Upper lobe of left lung (tissue), 4 donors: ENCODE data around the gene KLF2.

Source experiments
- CTCF ChIP-seq, 6 experiments: fragments of 450-650 bp in 4 of 6; fragments of 200-600 bp in 2 of 6; sonication (generic) in 2 of 6; IDR thresholded peaks; one replicate each; pipeline ENCODE4 v1.5.1; 2016 to 2019; ENCODE audit warnings: antibody characterized with exemption in 6 of 6
- EP300 ChIP-seq, 4 donors: sonication (generic); formaldehyde crosslinking; IDR thresholded peaks; one replicate each; pipeline ENCODE4 v1.5.1; 2017; ENCODE audit warnings: antibody characterized with exemption in 4 of 4, control low read depth in 2 of 4
- POLR2A ChIP-seq, 4 donors: fragments of 450-650 bp; IDR thresholded peaks; one replicate each; pipeline ENCODE4 v1.5.1; 2016 to 2017; ENCODE audit warnings: antibody characterized with exemption in 4 of 4, mild to moderate bottlenecking in 2 of 4
- POLR2AphosphoS5 ChIP-seq, 2 donors: sonication (generic); formaldehyde crosslinking; IDR thresholded peaks; one replicate each; pipeline ENCODE4 v1.5.1; 2017; ENCODE audit warnings: antibody characterized with exemption in 2 of 2

- no peak for TF ChIP-seq CTCF (IDR thresholded peaks at IDR 0.05)
- no peak for TF ChIP-seq EP300 (IDR thresholded peaks at IDR 0.05)
- no peak for TF ChIP-seq POLR2A (IDR thresholded peaks at IDR 0.05)
- no peak for TF ChIP-seq POLR2AphosphoS5 (IDR thresholded peaks at IDR 0.05)
Measured at GRCh38 chr19:16367261-16367683, 42.6 kb downstream of the KLF2 start.
